ENCODE results near the gene PROB1.

PROB1 gene

DNA sequence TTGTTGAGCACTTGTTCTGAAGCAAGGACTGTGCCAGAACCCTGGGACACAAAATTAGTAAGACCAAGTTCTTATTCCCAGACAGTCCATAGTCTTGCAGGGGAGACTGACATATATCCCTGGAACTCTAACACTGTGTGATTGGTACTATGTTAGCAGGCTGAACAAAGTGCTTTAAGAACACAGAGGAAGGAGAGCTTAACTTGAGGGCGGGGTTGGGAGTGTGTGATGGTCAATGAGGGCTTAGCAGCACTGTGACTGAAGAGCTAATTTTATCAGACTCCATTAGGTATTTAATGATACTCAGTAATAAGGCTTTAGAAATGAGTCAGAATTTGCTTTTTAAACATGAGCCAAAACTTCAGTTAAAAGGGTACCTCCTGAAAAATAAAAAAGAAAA is 23.9 kb upstream of the PROB1 start:
- no peak overlapping the region for H3K4me3 ChIP-seq (ENCODE audit: control insufficient read depth, low read depth, low read length)
- DNase-seq (ENCODE audit: low read depth) = no peak
- TF ChIP-seq, protein P1, sequence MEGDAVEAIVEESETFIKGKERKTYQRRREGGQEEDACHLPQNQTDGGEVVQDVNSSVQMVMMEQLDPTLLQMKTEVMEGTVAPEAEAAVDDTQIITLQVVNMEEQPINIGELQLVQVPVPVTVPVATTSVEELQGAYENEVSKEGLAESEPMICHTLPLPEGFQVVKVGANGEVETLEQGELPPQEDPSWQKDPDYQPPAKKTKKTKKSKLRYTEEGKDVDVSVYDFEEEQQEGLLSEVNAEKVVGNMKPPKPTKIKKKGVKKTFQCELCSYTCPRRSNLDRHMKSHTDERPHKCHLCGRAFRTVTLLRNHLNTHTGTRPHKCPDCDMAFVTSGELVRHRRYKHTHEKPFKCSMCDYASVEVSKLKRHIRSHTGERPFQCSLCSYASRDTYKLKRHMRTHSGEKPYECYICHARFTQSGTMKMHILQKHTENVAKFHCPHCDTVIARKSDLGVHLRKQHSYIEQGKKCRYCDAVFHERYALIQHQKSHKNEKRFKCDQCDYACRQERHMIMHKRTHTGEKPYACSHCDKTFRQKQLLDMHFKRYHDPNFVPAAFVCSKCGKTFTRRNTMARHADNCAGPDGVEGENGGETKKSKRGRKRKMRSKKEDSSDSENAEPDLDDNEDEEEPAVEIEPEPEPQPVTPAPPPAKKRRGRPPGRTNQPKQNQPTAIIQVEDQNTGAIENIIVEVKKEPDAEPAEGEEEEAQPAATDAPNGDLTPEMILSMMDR (IDR thresholded peaks at IDR 0.05; ENCODE audit: control insufficient read depth, insufficient read depth, low read depth, low read length, missing control alignments) = no peak

DNA sequence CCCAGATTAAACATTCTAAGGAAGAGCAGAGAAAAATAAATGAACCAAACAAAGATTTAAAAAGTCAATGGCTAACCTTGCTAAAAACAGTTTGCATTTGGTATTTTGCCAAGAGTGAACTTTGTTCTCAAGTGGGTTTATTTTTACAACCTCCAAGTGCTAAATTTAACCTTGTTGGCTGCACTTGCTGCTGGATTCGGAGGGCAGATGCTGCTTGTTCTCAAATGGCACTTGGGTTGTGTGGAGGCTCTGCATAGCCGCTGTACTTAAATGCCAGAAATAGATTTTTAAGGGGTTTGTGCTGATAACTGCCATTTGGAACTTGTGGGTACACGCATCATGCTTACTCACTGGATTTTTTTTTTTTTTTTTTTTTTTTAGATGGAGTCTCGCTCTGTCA is 22.3 kb upstream of the PROB1 start:
- DNase-seq (ENCODE audit: low read depth) = no peak
- H3K4me3 ChIP-seq (ENCODE audit: control insufficient read depth, low read depth, low read length) = no peak overlapping the region
- TF ChIP-seq, protein P1 (IDR thresholded peaks at IDR 0.05; ENCODE audit: control insufficient read depth, insufficient read depth, low read depth, low read length, missing control alignments) = no peak

DNA sequence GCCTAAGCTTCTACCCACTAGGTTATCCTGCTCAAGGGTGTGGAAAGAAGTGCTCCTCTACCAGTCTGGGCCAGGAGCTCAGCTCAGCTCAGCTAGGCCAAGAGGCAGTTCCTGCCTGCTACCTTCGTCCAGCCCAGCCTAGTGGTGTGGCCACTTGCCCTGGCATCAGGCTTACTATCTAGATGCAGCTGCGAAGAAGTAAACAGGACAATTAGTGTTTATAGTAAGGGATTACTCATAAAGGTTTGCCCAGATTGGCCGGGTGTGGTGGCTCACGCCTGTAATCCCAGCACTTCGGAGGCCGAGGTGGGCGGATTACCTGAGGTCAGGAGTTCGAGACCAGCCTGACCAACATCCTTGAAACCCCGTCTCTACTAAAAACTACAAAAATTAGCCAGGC is 21.7 kb upstream of the PROB1 start:
- no peak for DNase-seq (ENCODE audit: low read depth)
- H3K4me3 ChIP-seq (ENCODE audit: control insufficient read depth, low read depth, low read length) = no peak overlapping the region
- TF ChIP-seq, protein P1 (IDR thresholded peaks at IDR 0.05; ENCODE audit: control insufficient read depth, insufficient read depth, low read depth, low read length, missing control alignments) = no peak

DNA sequence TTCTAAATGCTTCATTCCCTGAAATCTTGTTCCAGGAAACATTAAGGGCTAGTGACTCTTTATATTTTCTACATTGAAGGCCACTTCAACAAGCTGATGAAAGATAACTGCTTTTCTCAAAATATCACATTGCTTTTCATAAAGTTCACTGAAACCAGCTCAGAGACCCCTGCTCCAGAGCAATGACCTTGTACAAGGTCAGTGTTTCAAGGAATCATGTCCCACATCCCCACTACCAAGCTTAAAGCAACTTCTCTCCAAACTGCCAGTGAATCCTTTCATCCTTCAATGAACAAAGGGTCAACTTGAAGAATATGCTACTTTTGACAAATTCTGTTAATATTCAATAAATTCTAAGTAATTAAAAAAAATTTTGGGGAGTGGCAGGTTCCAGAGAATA is 21.0 kb upstream of the PROB1 start:
- no peak for DNase-seq (ENCODE audit: low read depth)
- TF ChIP-seq, protein P1 (IDR thresholded peaks at IDR 0.05; ENCODE audit: control insufficient read depth, insufficient read depth, low read depth, low read length, missing control alignments) = no peak
- no peak overlapping the region for H3K4me3 ChIP-seq (ENCODE audit: control insufficient read depth, low read depth, low read length)

DNA sequence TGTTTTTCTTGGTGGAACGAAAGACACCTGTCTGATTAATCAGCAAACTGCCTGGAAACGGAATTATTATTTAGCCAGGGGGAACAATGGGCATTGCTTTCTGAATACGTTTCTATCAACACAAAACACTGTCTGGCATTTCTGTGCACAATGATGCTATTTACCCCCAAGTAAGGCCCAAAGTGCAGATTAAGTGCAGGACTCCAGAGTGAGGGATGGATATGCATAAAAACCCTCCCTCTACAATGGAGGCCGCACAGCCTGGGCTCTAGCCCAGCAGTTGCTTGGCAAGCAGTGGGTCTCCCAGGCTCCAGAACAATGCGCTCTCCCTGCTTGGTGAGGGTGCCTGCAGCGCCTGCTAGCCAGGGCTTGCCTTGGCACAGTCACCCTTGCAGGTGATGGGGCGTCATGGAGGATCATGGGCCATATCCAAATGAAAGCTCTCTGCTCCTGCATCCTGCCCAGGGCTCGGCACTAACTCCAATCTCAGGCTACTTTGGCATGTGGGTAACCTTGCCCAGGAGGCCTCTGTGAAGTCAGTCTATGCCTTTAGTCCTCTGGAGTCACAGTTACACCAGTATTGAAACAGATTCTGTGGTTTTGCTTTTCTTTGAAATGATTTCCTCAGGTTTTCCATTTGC is 20.4 kb upstream of the PROB1 start:
- no peak overlapping the region for H3K4me3 ChIP-seq (ENCODE audit: control insufficient read depth, low read depth, low read length)
- no peak for DNase-seq (ENCODE audit: low read depth)
- TF ChIP-seq, protein P1 (IDR thresholded peaks at IDR 0.05; ENCODE audit: control insufficient read depth, insufficient read depth, low read depth, low read length, missing control alignments) = no peak

DNA sequence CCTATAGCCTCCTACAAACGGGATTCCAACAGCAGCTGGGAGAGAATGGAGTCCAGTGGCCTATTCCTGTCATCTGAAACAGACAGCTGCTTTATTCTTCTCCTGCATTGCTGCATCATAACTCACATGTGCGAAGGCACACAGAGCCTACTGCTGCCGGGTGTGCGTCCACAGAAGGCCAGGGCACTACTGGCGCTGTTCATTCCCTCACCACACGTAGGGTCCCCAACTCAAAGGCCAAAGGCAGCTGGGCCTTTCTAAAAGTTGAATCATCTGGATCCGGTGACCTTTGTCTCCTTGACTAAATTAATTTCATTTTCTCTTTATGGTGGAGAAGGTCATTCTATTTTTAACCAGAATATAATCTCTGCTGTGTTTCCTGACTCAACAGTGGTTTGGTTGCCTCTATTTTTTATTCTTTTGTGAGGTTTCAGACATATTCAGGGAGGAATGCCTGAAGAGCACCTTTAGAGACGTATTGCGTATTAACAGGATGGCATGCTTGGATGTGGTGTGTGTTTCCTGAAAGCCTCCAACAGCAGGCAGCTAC is 19.8 kb upstream of the PROB1 start:
- no peak for DNase-seq (ENCODE audit: low read depth)

More for the DNA sequence above, 19.8 kb upstream of the PROB1 start:
- TF ChIP-seq, protein P1 (IDR thresholded peaks at IDR 0.05; ENCODE audit: control insufficient read depth, insufficient read depth, low read depth, low read length, missing control alignments) = no peak
- no peak overlapping the region for H3K4me3 ChIP-seq (ENCODE audit: control insufficient read depth, low read depth, low read length)

All from AG09309 (cell line).